ENCODE results near the gene NPAS2. TPM values are rescaled to one million over a fixed set of nuclear protein-coding genes. Genes with fewer than 3 reads are reported as not detected.

The NPAS2 gene
- total and polyA plus RNA-seq, 2 experiments from 2014 or later = 0.55 to 0.89 TPM

- Histone ChIP-seq H3K4me3 (no peak overlapping the region), H3K9me3 (ENCODE audit: low read depth) (no peaks in the 10 kb centered on the region), H3K27me3 (no peaks in the 10 kb centered on the region), H3K27ac (no peak overlapping the region), H3K4me1 (ENCODE audit: low read depth) (no peaks in the 10 kb centered on the region), H3K36me3 (peaks cover 24% of the 10 kb centered on the region)
- peak; percentile 58 to 59 for DNase-seq (ENCODE audit: low read depth in 1 of 2, low spot score in 1 of 2)
- TF ChIP-seq CTCF (IDR thresholded peaks at IDR 0.05; ENCODE audit: low read depth, low read length) = peak; percentile 67
These were observed 192.8 kb downstream of the NPAS2 start for GRCh38 chr2:101012706-101013181.

GRCh38 chr2:101014264-101014857, 194.4 kb downstream of the NPAS2 start:
- H3K36me3 ChIP-seq = peaks cover 37% of the 10 kb centered on the region

GRCh38 chr2:101017371-101017770, 197.4 kb downstream of the NPAS2 start:
- peaks cover 29% of the 10 kb centered on the region for H3K36me3 ChIP-seq
- H3K27ac ChIP-seq = no peak overlapping the region
- no peak for DNase-seq (ENCODE audit: low read depth in 1 of 2, low spot score in 1 of 2)
- no peaks in the 10 kb centered on the region for H3K4me1 ChIP-seq (ENCODE audit: low read depth)
- no peak overlapping the region for H3K4me3 ChIP-seq
- no peak for TF ChIP-seq CTCF (IDR thresholded peaks at IDR 0.05; ENCODE audit: low read depth, low read length)
- H3K9me3 ChIP-seq (ENCODE audit: low read depth) = no peaks in the 10 kb centered on the region
- no peaks in the 10 kb centered on the region for H3K27me3 ChIP-seq

More at GRCh38 chr2:101014264-101014857, 194.4 kb downstream of the NPAS2 start:
- Histone ChIP-seq H3K4me1 (ENCODE audit: low read depth) (no peaks in the 10 kb centered on the region), H3K27ac (no peak overlapping the region), H3K27me3 (no peaks in the 10 kb centered on the region), H3K4me3 (no peak overlapping the region), H3K9me3 (ENCODE audit: low read depth) (no peaks in the 10 kb centered on the region)
- no peak for TF ChIP-seq CTCF (IDR thresholded peaks at IDR 0.05; ENCODE audit: low read depth, low read length)
- no peak for DNase-seq (ENCODE audit: low read depth in 1 of 2, low spot score in 1 of 2)

- H3K27ac ChIP-seq = peak overlapping the region; percentile 57
- no peaks in the 10 kb centered on the region for H3K9me3 ChIP-seq (ENCODE audit: low read depth)
- H3K4me1 ChIP-seq (ENCODE audit: low read depth) = no peaks in the 10 kb centered on the region
- H3K27me3 ChIP-seq = no peaks in the 10 kb centered on the region
- DNase-seq (ENCODE audit: low read depth in 1 of 2, low spot score in 1 of 2) = peak in 1 of 2 donors; percentile 12
- no peak for TF ChIP-seq CTCF (IDR thresholded peaks at IDR 0.05; ENCODE audit: low read depth, low read length)
- no peak overlapping the region for H3K4me3 ChIP-seq
- peaks cover 27% of the 10 kb centered on the region for H3K36me3 ChIP-seq
These were observed 199.0 kb downstream of the NPAS2 start for GRCh38 chr2:101018934-101019333.

- peaks cover 25% of the 10 kb centered on the region for H3K36me3 ChIP-seq
These were observed 202.3 kb downstream of the NPAS2 start for GRCh38 chr2:101022221-101022620.

More at GRCh38 chr2:101022221-101022620, 202.3 kb downstream of the NPAS2 start:
- no peak for TF ChIP-seq CTCF (IDR thresholded peaks at IDR 0.05; ENCODE audit: low read depth, low read length)
- no peak for DNase-seq (ENCODE audit: low read depth in 1 of 2, low spot score in 1 of 2)
- Histone ChIP-seq H3K27ac (peak overlapping the region; percentile 4), H3K4me1 (ENCODE audit: low read depth) (no peaks in the 10 kb centered on the region), H3K9me3 (ENCODE audit: low read depth) (no peaks in the 10 kb centered on the region), H3K4me3 (no peak overlapping the region), H3K27me3 (no peaks in the 10 kb centered on the region)

All from cardiac muscle cell (in vitro differentiated cells and primary cell).